ENCODE results near the gene GALNT11.

DNA sequence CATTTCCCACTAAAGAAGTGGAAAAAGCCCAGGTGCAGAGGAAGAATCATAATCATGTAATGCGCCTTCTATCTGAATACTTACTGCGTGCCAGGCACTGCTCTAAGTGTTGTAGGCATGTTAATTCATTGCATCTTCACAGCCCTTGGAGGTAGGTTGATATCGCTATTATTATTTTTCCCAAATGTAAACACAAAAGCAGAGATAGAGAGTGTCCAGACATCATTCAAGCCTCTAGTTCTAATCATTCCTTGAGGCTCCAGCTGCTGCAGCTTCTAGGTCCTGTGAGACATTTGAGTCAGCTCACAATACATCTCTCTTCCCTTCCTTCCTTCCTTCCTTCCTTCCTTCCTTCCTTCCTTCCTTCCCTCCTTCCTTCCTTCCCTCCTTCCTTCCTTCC, 44.3 kb upstream of the GALNT11 start:
- TF ChIP-seq, protein P1, sequence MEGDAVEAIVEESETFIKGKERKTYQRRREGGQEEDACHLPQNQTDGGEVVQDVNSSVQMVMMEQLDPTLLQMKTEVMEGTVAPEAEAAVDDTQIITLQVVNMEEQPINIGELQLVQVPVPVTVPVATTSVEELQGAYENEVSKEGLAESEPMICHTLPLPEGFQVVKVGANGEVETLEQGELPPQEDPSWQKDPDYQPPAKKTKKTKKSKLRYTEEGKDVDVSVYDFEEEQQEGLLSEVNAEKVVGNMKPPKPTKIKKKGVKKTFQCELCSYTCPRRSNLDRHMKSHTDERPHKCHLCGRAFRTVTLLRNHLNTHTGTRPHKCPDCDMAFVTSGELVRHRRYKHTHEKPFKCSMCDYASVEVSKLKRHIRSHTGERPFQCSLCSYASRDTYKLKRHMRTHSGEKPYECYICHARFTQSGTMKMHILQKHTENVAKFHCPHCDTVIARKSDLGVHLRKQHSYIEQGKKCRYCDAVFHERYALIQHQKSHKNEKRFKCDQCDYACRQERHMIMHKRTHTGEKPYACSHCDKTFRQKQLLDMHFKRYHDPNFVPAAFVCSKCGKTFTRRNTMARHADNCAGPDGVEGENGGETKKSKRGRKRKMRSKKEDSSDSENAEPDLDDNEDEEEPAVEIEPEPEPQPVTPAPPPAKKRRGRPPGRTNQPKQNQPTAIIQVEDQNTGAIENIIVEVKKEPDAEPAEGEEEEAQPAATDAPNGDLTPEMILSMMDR (optimal IDR thresholded peaks at IDR 0.05 in 1 of 3, IDR thresholded peaks at IDR 0.05 in 1 of 3, conservative IDR thresholded peaks at IDR 0.05 in 1 of 3; ENCODE audit: extremely low read depth in 1 of 3, insufficient read depth in 2 of 3, low read length in 3 of 3): no peak
- no peak for TF ChIP-seq EZH2 (IDR thresholded peaks at IDR 0.05; ENCODE audit: low read length)
